Activated T-helper 17 cell treated with anti-CD3 and anti-CD28 coated beads, Interleukin-2, amount 50 U/mL, for 72 hours (primary cell): ENCODE measurements around the gene TMIE. TPM values are rescaled to one million over a fixed set of nuclear protein-coding genes. Genes with fewer than 3 reads are reported as not detected.

Experiments
- ATAC-seq: fragments of 150-1000 bp; cut with Tn5 transposase; replicated peaks from 2 replicates; pipeline ENCODE4 v1.10.0; 2021; ENCODE audit warnings: mild to moderate bottlenecking, moderate library complexity
- H3K27ac Mint-ChIP-seq: one replicate; pipeline ENCODE4 v1.8.0; 2022; ENCODE audit warnings: mixed read lengths
- H3K27me3 Mint-ChIP-seq: one replicate; pipeline ENCODE4 v1.8.0; 2022; ENCODE audit warnings: mixed read lengths
- H3K36me3 Mint-ChIP-seq: one replicate; pipeline ENCODE4 v1.8.0; 2022; ENCODE audit warnings: low read depth, mild to moderate bottlenecking, mixed read lengths
- H3K4me1 Mint-ChIP-seq: one replicate; pipeline ENCODE4 v1.8.0; 2022; ENCODE audit warnings: mixed read lengths
- H3K4me3 Mint-ChIP-seq: one replicate; pipeline ENCODE4 v1.8.0; 2022; ENCODE audit warnings: mild to moderate bottlenecking, mixed read lengths
- H3K9me3 Mint-ChIP-seq: one replicate; pipeline ENCODE4 v1.8.0; 2022; ENCODE audit warnings: mixed read lengths
- total RNA-seq, 2 donors: library from RNA; stranded (reverse); gene quantifications; one replicate each; pipeline ENCODE4 v1.2.3, GENCODE V29; 2022

The TMIE gene
- total RNA-seq, 2 donors from 2014 or later, result 0.15 to 0.53 TPM

DNA sequence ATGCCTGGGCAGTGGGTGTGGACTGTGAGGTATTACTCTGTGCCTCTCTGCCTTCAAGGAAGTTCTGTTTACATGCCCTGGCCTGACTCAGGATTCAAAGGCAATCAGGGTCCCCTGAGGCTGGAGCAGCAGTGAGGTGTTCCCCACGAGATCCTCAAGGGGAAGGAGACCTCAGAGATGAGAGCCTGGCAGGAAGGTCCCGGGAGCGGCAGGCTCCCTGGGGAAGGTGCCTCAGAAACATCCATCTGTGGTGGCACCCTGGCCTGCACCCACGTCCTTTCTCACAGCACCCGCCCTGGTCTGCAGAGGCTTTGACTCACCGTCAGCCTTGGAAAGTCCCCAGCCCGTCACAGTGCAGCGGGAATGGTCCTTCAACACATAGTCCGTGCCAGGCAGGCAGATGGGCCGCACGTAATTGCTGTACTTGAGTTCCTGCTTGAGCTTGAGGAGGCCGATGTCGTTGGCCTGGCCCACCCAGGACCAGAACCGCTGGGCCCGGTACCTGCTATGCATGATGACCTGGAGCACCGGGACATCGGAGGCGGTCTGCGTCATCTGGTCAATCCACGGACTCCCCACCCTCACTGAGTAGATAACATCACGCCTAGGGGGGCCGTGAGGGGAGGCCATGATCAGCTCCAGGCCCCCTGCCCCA lies 12.8 kb downstream of the TMIE start:
- Mint-ChIP-seq H3K4me1 (peaks cover 7% of the 10 kb centered on the region), H3K27ac (peak overlapping the region; percentile 79), H3K36me3 (no peaks in the 10 kb centered on the region), H3K9me3 (no peaks in the 10 kb centered on the region), H3K4me3 (peak overlapping the region; percentile 50), H3K27me3 (peaks cover 6% of the 10 kb centered on the region)
- peak; percentile 98 for ATAC-seq

DNA sequence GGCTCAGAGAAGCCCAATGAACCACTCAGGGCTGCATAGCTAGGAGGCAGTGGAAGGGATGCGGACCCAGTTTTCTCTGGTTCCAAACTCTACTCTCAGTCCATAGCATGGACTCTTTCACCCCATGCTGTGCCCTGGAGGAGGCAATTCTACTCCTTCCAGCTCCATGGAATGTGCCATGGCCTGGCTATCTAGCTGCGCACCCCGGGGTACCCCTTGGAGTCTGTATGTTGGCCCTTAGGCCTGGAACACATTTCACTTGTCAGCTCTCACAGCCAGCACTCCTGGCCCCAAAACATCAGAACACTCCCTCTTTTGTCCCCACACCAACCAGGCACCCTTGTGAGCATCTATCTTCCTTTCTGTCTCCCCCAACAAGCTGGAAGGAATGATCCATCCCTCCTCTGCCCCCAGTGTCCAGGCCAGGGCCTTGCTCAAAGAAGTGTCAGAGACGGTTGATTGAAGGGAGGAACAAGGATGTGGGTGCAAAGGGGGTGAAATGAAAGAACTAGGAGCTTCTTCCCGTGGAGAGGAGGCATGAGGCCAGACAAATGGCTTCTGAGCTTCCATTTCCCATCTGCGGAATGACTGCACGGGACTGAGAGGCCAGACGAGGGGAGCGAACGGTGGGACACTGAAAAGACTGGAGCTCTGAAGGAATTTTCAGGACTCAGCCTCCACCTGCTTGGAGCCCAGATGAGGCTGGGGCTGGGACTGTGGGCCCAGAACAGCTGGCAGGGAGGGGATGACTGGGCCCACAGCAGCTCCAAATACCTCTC lies 13.7 kb downstream of the TMIE start:
- no peaks in the 10 kb centered on the region for H3K36me3 Mint-ChIP-seq
- H3K4me3 Mint-ChIP-seq, result no peak overlapping the region
- peaks cover 7% of the 10 kb centered on the region for H3K4me1 Mint-ChIP-seq
- H3K27ac Mint-ChIP-seq, result peak overlapping the region; percentile 46
- no peaks in the 10 kb centered on the region for H3K9me3 Mint-ChIP-seq
- peaks cover 11% of the 10 kb centered on the region for H3K27me3 Mint-ChIP-seq
- no peak for ATAC-seq

DNA sequence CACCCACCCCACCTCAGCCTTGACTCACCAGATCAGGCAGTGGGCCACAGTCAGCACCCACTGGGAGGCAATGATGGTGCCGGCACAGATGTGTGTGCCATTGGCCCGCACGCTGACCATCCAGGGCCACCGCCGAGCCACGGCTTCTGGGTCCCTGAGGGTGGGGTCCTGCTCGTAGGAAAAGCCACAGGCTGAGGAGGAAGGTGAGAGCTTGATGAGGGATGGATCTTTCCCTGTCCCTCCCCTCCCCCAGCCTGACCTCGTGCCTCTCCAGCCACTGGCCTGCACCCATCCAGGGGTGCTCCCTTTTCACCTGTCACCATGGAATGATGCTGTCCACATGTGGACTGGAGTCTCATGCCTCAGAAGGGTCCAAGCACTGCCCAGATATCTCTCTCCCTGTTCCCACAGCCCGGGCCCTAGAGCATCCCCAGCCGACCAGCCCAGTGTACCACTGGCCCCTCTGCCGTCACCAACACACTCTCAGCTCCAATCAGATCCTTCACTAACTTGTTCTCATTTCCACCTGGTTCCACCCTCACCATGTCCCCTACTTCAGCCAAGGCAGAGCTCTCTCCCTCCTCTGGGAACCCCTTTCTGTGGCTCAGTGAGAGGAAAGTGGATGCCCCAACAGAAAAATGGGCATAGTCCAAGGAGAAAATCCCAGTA lies 14.4 kb downstream of the TMIE start:
- peaks cover 11% of the 10 kb centered on the region for H3K27me3 Mint-ChIP-seq
- no peaks in the 10 kb centered on the region for H3K9me3 Mint-ChIP-seq
- H3K4me3 Mint-ChIP-seq, result no peak overlapping the region
- no peak for ATAC-seq
- H3K27ac Mint-ChIP-seq, result peak overlapping the region; percentile 55
- peaks cover 7% of the 10 kb centered on the region for H3K4me1 Mint-ChIP-seq
- H3K36me3 Mint-ChIP-seq, result no peaks in the 10 kb centered on the region

DNA sequence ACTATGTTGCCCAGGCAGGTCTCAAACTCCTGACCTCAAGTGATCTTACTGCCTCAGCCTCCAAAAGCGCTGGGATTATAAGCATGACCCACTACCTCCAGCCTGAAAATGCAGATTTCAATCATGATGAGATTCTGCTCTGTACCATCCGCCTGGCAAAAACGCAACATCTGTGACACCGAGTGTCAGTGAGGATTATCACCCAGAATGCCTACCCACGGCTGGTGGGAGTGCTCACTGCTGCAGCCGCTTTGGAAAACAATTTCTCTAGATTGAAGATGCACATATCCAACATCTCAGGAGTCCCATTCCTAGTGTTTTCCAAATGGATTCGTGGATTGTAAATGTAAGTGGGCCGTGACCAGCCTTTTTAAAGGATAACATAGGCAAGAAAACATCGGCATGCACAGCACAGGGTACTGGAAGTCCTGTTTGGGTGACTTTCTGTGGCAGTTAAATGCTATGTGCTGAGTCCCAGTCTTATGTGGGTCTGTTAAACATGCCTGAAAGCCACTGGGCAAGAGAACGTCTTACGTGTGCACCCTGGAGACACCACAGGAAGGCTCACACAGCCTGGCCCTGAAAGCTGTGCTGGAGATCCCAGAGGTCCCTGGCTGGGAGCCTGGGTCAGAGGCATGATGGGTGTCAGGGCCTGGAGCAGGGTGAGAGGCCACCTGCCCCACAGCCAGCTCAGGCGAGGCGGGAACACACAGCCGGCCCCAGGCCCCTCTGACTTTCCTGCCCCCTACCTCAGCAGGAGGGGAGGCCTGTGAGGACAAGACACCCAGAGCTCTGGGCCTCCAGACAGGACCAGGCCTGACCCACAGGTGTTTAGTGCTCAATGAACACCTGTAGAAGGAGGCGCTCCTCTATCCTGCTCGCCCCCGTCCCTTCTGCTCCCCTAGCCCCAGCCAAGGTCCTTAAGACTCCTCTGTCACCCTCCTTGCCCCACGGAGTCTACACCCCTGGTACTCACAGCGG lies 15.6 kb downstream of the TMIE start:
- peak overlapping the region; percentile 55 for H3K27ac Mint-ChIP-seq
- peaks cover 7% of the 10 kb centered on the region for H3K4me1 Mint-ChIP-seq
- H3K9me3 Mint-ChIP-seq, result no peaks in the 10 kb centered on the region
- H3K27me3 Mint-ChIP-seq, result peaks cover 11% of the 10 kb centered on the region
- no peak overlapping the region for H3K4me3 Mint-ChIP-seq
- no peak for ATAC-seq
- H3K36me3 Mint-ChIP-seq, result no peaks in the 10 kb centered on the region

GRCh38 chr3:46717447-46718231 lies 16.4 kb downstream of the TMIE start, which contains the start of gene PRSS50:
Gene PRSS50 (minus strand): TSS chr3:46717869. CDS start chr3:46717824, 45 bp downstream.
- no peak for ATAC-seq
- H3K27me3 Mint-ChIP-seq, result peaks cover 11% of the 10 kb centered on the region
- H3K27ac Mint-ChIP-seq, result no peak within 1 kb of the TSS
- no peak within 1 kb of the TSS for H3K4me3 Mint-ChIP-seq
- H3K4me1 Mint-ChIP-seq, result peaks cover 7% of the 10 kb centered on the region
- H3K9me3 Mint-ChIP-seq, result no peaks in the 10 kb centered on the region
- H3K36me3 Mint-ChIP-seq, result no peaks in the 10 kb centered on the region

DNA sequence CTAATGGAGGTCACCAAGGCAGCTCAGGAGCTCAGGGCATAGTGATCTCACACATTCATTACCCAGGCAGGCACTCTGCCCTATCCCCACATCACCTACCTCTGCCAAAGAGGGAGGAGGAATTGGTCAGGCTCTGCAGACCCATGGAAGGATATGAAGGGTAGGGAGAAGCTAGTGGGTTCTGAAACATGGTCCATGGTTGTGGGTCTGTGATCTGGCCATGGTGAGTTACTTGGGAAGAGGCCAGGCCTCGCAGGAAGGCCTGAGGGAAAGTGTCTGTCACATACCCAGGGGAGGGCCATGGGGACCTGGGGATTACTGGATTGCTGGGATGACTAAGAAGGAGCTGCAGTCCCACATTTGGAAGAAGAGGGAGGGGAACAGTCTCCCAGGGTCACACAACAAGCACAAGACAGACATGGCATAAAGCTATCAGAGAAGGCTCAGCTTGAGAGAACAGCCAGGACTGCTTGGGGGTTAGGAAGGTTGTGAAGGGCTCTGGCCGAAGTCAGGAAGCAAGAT lies 17.9 kb downstream of the TMIE start:
- Mint-ChIP-seq H3K27me3 (peaks cover 11% of the 10 kb centered on the region), H3K27ac (no peak overlapping the region), H3K4me3 (no peak overlapping the region), H3K36me3 (no peaks in the 10 kb centered on the region), H3K9me3 (no peaks in the 10 kb centered on the region), H3K4me1 (peaks cover under 1% of the 10 kb centered on the region)
- ATAC-seq, result no peak

DNA sequence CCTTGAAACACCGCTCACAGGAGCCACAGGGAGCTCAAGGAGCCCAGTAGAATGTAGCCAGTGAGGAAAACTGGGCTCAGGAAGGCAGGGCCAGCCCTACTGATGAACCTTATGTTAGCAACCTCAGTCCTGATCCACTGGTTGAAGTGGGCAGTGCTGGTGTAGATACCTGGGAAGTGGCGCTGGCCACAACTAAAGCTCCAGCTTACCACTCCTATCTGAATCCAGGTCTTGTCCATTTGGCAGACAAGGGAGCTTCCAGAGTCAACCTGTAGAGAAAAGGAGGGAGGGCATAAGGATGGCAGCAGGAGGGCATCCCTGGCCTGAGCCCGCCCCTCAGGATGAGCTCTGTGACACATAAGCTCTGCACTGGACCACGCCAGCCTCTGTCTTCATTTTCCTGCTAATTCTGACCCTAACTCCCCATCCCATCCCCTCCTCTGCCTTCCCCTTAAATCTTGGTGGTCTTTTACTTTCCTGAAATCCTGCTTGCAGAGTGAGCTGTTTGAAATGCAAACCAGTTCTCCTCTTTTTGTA lies 18.6 kb downstream of the TMIE start:
- no peak overlapping the region for H3K27ac Mint-ChIP-seq
- no peak for ATAC-seq
- peaks cover 11% of the 10 kb centered on the region for H3K27me3 Mint-ChIP-seq

GRCh38 chr3:46721009-46721408 lies 19.8 kb downstream of the TMIE start:
- Mint-ChIP-seq H3K36me3 (no peaks in the 10 kb centered on the region), H3K4me1 (peaks cover 7% of the 10 kb centered on the region), H3K9me3 (no peaks in the 10 kb centered on the region), H3K27ac (no peak overlapping the region), H3K27me3 (peaks cover 15% of the 10 kb centered on the region), H3K4me3 (no peak overlapping the region)
- no peak for ATAC-seq

More for the DNA sequence above, 18.6 kb downstream of the TMIE start:
- H3K4me3 Mint-ChIP-seq, result no peak overlapping the region
- no peaks in the 10 kb centered on the region for H3K36me3 Mint-ChIP-seq
- peaks cover 7% of the 10 kb centered on the region for H3K4me1 Mint-ChIP-seq
- H3K9me3 Mint-ChIP-seq, result no peaks in the 10 kb centered on the region

DNA sequence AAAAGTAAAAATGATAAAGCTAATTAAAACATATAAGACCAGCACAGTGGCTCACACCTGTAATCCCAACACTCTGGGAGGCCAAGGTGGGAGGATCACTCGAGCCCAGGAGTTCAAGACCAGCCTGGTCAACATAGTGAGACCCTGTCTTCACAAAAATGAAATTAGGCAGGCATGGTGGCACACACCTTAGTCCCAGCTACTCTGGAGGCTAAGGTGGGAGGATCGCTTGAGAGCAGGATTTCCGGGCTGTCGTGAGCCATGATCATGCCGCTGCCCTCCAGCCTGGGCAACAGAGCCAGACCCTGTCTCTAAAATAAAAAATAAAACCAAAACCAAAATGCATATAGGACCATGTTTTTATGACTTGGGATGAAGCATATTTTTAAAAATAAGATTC lies 21.3 kb downstream of the TMIE start:
- Mint-ChIP-seq H3K36me3 (no peaks in the 10 kb centered on the region), H3K27ac (no peak overlapping the region), H3K27me3 (peaks cover 21% of the 10 kb centered on the region), H3K9me3 (no peaks in the 10 kb centered on the region), H3K4me1 (peaks cover 7% of the 10 kb centered on the region), H3K4me3 (no peak overlapping the region)
- ATAC-seq, result no peak

GRCh38 chr3:46724424-46724823 lies 23.2 kb downstream of the TMIE start:
- no peaks in the 10 kb centered on the region for H3K9me3 Mint-ChIP-seq
- peak; percentile 97 for ATAC-seq
- no peaks in the 10 kb centered on the region for H3K36me3 Mint-ChIP-seq
- peak overlapping the region; percentile 17 for H3K4me3 Mint-ChIP-seq
- H3K4me1 Mint-ChIP-seq, result peaks cover 7% of the 10 kb centered on the region
- H3K27me3 Mint-ChIP-seq, result peaks cover 16% of the 10 kb centered on the region
- peak overlapping the region; percentile 47 for H3K27ac Mint-ChIP-seq

GRCh38 chr3:46725621-46726314 lies 24.6 kb downstream of the TMIE start:
- Mint-ChIP-seq H3K4me3 (no peak overlapping the region), H3K27me3 (peaks cover 15% of the 10 kb centered on the region), H3K9me3 (no peaks in the 10 kb centered on the region), H3K36me3 (no peaks in the 10 kb centered on the region), H3K4me1 (peaks cover 7% of the 10 kb centered on the region), H3K27ac (peak overlapping the region; percentile 47)
- no peak for ATAC-seq

DNA sequence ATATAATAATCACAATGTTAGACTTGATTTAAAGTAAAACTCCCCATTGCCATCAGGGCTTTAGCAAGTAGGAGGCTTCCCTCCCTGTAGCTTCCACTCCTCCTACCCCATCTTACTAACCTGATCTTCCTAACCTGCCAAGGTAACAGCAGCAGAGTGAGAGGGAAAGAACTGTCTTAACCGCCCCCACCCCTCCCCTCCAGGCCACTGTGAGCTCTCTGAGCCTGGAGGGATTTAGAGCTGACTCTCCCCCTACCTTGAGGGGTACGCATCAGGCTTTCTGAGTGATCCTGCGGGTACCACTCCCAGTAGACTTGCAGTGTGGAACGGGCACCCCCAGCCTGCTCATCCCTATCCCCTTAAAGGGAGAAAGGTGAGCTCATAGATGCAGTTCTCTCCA lies 27.8 kb downstream of the TMIE start:
- no peak for ATAC-seq
- H3K27ac Mint-ChIP-seq, result peak overlapping the region; percentile 34
- H3K4me1 Mint-ChIP-seq, result peaks cover 7% of the 10 kb centered on the region
- H3K9me3 Mint-ChIP-seq, result no peaks in the 10 kb centered on the region
- H3K27me3 Mint-ChIP-seq, result peaks cover 15% of the 10 kb centered on the region
- no peak overlapping the region for H3K4me3 Mint-ChIP-seq
- H3K36me3 Mint-ChIP-seq, result no peaks in the 10 kb centered on the region
